Panc1 (cell line): ENCODE results near the gene DPH2. TPM values are rescaled to one million over a fixed set of nuclear protein-coding genes. Genes with fewer than 3 reads are reported as not detected.

Experiments
- ATAC-seq: fragments of 200-7000 bp; cut with Tn5 transposase; 2 replicates; pipeline ENCODE4 v1.9.1; 2020; ENCODE audit warnings: mild to moderate bottlenecking, moderate library complexity
- BruUV-seq: library from RNA; stranded (reverse); fragments of 400-500 nt; replicated peaks from 2 replicates; lab custom pipeline; 2021; lab: Mats Ljungman, UMichigan
- CTCF ChIA-PET: fragments of 300-600 bp; sonication (Branson Sonifier 250); formaldehyde crosslinking; loops from one replicate; lab custom pipeline; 2022; ENCODE audit warnings: antibody characterized with exemption; lab: Charles Lee
- POLR2A ChIA-PET: fragments of 300-600 bp; sonication (Branson Sonifier 250); formaldehyde crosslinking; loops from one replicate; lab custom pipeline; 2022; ENCODE audit warnings: antibody characterized with exemption; lab: Charles Lee
- DNase-seq: peaks from one replicate; pipeline ENCODE4 v3.0.0-alpha.2; 2010; ENCODE audit warnings: low read depth, low spot score
- H3K27ac ChIP-seq: 2 replicates; pipeline ENCODE4 v1.5.1; 2011; ENCODE audit warnings: mild to moderate bottlenecking, low read length, inconsistent platforms
- H3K27me3 ChIP-seq: fragments of 200-500 bp; sonication (Bioruptor generic); 2 replicates; pipeline ENCODE4 v1.6.0; 2014; ENCODE audit warnings: low read length, inconsistent platforms; ENCODE audit not compliant: control insufficient read depth, insufficient read depth
- H3K36me3 ChIP-seq: fragments of 200-500 bp; sonication (Bioruptor generic); 2 replicates; pipeline ENCODE4 v1.5.1; 2014; ENCODE audit warnings: inconsistent platforms, mild to moderate bottlenecking, low read length, moderate library complexity; ENCODE audit not compliant: control insufficient read depth, insufficient read depth
- H3K4me1 ChIP-seq: 2 replicates; pipeline ENCODE4 v1.5.1; 2011; ENCODE audit warnings: inconsistent platforms, mild to moderate bottlenecking, low read length, moderate library complexity; ENCODE audit not compliant: control insufficient read depth, insufficient read depth
- H3K4me3 ChIP-seq, 2 experiments: 2 replicates each; pipeline ENCODE4 v1.5.1; 2011 to 2012; ENCODE audit warnings: low read depth in 2 of 2, low read length in 2 of 2, mild to moderate bottlenecking in 2 of 2, inconsistent platforms in 1 of 2, moderate library complexity in 1 of 2
- H3K9me3 ChIP-seq: fragments of 200-500 bp; sonication (Bioruptor generic); 2 replicates; pipeline ENCODE4 v1.5.1; 2014; ENCODE audit warnings: low read depth, mild to moderate bottlenecking, inconsistent platforms, low read length, moderate library complexity; ENCODE audit not compliant: control insufficient read depth, insufficient read depth
- POLR2AphosphoS5 ChIP-seq: IDR thresholded peaks from 2 replicates; pipeline ENCODE4 v1.6.1; 2012; ENCODE audit warnings: mild to moderate bottlenecking, low read depth, low read length, moderate library complexity
- SIN3A ChIP-seq: IDR thresholded peaks from 2 replicates; pipeline ENCODE4 v1.6.1; 2012; ENCODE audit warnings: low read depth, mild to moderate bottlenecking, low read length, moderate library complexity, borderline replicate concordance; ENCODE audit not compliant: insufficient read depth
- TCF7L2 ChIP-seq: IDR thresholded peaks from 2 replicates; pipeline ENCODE4 v1.6.1; 2011; ENCODE audit warnings: mild to moderate bottlenecking, low read depth, low read length, inconsistent platforms
- in situ Hi-C: cut with HindIII; loops from 2 replicates; pipeline ENCODE4 v1.10.0; 2016; ENCODE audit warnings: low sequenced_read_pairs, low pct_unique_long_range_greater_than_20kb
- intact Hi-C: fragments of 100-400 bp; cut with micrococcal nuclease; formaldehyde crosslinking; loops from one replicate; pipeline ENCODE4 v1.10.0; 2022; ENCODE audit not compliant: unreplicated experiment
- total RNA-seq: library from RNA; stranded (reverse); gene quantifications from one replicate; pipeline ENCODE4 v1.2.1, GENCODE V29; 2021; ENCODE audit not compliant: unreplicated experiment
- TF ChIP-seq, protein P1 (sequence below): fragments of 450-650 bp; IDR thresholded peaks from 2 replicates; pipeline ENCODE4 v1.5.1; 2017; ENCODE audit warnings: mild to moderate bottlenecking
- TF ChIP-seq, protein P2 (sequence below), 2 experiments: IDR thresholded peaks; 2 replicates each; pipeline ENCODE4 v1.6.1; 2011 to 2012; ENCODE audit warnings: low read depth in 2 of 2, control low read depth in 1 of 2, low read length in 1 of 2, mild to moderate bottlenecking in 1 of 2, moderate library complexity in 1 of 2; ENCODE audit not compliant: insufficient read depth in 1 of 2

Gene DPH2
- total RNA-seq, 1 experiment from 2014 or later, result 76.0 TPM

DNA sequence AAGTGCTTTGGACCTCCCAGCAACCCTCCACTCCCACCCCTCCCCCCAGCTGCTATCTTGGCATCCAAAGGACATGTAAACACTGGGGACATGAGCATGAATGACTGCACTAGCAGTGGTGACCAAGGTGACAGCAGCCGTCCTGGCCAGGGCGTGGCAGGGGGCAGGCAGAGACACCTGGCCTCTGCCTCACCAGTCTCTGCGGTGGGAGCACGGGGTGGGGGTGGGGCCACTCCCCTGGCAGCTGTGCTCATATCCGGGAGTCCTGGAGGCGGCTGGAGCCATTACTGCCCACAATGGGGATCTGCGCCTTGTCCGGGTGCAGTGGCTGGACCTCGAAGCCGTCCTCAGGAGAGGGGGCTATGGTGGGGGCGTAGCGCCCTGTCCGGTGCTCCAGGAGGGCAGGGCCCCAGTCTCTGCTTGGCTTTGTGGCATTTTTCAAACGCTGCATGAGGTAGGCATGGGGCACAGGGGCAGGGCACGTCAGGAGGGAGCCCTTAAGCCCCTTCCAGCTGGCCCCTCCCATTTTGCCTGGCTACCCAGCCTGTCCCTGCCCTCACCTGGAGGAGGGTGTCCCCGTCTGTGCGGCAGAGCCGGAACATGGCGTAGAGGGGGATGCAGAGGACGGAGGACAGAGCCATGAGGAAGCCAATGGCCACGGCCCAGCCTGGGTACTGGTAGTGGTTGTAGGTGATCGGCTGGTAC lies 27.6 kb downstream of the DPH2 start:
- in situ Hi-C loops, result no loop called here
- ATAC-seq, result no peak
- no peak for DNase-seq
- peaks cover under 1% of the 10 kb centered on the region; the same call in 1 of the 2 replicates for H3K4me1 ChIP-seq
- H3K27me3 ChIP-seq, result no peaks in the 10 kb centered on the region
- no peaks in the 10 kb centered on the region for H3K9me3 ChIP-seq
- no peak for TF ChIP-seq TCF7L2
- no TSS peak for BruUV-seq
- no peak overlapping the region for H3K27ac ChIP-seq
- ChIA-PET CTCF (no interaction called here), POLR2A (no interaction called here)
- no peak overlapping the region for H3K4me3 ChIP-seq
- no peaks in the 10 kb centered on the region for H3K36me3 ChIP-seq
- intact Hi-C loops, result no loop called here

GRCh38 chr1:43998000-43998378 lies 28.2 kb downstream of the DPH2 start:
- Histone ChIP-seq H3K4me3 (no peak overlapping the region), H3K36me3 (no peaks in the 10 kb centered on the region), H3K27me3 (no peaks in the 10 kb centered on the region), H3K27ac (no peak overlapping the region), H3K9me3 (no peaks in the 10 kb centered on the region), H3K4me1 (no peaks in the 10 kb centered on the region)
- intact Hi-C loops, result no loop called here
- no TSS peak for BruUV-seq
- ATAC-seq, result no peak
- ChIA-PET CTCF (no interaction called here), POLR2A (no interaction called here)
- DNase-seq, result no peak
- no peak for TF ChIP-seq POLR2AphosphoS5
- TF ChIP-seq, protein P1, sequence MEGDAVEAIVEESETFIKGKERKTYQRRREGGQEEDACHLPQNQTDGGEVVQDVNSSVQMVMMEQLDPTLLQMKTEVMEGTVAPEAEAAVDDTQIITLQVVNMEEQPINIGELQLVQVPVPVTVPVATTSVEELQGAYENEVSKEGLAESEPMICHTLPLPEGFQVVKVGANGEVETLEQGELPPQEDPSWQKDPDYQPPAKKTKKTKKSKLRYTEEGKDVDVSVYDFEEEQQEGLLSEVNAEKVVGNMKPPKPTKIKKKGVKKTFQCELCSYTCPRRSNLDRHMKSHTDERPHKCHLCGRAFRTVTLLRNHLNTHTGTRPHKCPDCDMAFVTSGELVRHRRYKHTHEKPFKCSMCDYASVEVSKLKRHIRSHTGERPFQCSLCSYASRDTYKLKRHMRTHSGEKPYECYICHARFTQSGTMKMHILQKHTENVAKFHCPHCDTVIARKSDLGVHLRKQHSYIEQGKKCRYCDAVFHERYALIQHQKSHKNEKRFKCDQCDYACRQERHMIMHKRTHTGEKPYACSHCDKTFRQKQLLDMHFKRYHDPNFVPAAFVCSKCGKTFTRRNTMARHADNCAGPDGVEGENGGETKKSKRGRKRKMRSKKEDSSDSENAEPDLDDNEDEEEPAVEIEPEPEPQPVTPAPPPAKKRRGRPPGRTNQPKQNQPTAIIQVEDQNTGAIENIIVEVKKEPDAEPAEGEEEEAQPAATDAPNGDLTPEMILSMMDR, result no peak
- in situ Hi-C loops, result no loop called here

DNA sequence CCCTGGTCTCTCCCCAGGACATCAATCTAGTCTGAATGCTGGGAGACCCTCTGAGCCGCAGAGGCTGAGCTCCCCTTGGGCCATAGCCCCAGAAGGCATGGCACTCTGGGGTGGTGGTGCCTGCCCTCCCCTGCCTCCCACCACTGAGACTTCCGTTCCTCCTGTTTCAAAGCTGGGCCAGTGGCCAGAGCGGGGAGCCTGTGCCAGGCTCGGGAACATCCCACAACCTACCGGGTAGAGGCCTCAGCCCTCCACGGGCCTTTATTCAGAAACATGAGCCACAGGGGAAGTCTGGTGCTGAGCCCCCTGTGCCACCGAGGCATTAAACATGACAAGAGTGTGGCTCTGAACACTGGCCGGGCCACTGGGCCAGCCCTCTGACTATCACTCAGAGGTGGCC lies 29.6 kb downstream of the DPH2 start:
- H3K36me3 ChIP-seq, result no peaks in the 10 kb centered on the region
- H3K9me3 ChIP-seq, result no peaks in the 10 kb centered on the region
- no peaks in the 10 kb centered on the region for H3K27me3 ChIP-seq
- no peaks in the 10 kb centered on the region for H3K4me1 ChIP-seq
- POLR2A ChIA-PET, result no interaction called here
- intact Hi-C loops, result no loop called here
- H3K27ac ChIP-seq, result no peak overlapping the region
- no peak for DNase-seq
- no peak for ATAC-seq
- TF ChIP-seq POLR2AphosphoS5 (no peak), SIN3A (no peak), TCF7L2 (no peak)
- TF ChIP-seq, protein P2, sequence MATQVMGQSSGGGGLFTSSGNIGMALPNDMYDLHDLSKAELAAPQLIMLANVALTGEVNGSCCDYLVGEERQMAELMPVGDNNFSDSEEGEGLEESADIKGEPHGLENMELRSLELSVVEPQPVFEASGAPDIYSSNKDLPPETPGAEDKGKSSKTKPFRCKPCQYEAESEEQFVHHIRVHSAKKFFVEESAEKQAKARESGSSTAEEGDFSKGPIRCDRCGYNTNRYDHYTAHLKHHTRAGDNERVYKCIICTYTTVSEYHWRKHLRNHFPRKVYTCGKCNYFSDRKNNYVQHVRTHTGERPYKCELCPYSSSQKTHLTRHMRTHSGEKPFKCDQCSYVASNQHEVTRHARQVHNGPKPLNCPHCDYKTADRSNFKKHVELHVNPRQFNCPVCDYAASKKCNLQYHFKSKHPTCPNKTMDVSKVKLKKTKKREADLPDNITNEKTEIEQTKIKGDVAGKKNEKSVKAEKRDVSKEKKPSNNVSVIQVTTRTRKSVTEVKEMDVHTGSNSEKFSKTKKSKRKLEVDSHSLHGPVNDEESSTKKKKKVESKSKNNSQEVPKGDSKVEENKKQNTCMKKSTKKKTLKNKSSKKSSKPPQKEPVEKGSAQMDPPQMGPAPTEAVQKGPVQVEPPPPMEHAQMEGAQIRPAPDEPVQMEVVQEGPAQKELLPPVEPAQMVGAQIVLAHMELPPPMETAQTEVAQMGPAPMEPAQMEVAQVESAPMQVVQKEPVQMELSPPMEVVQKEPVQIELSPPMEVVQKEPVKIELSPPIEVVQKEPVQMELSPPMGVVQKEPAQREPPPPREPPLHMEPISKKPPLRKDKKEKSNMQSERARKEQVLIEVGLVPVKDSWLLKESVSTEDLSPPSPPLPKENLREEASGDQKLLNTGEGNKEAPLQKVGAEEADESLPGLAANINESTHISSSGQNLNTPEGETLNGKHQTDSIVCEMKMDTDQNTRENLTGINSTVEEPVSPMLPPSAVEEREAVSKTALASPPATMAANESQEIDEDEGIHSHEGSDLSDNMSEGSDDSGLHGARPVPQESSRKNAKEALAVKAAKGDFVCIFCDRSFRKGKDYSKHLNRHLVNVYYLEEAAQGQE (IDR thresholded peaks at IDR 0.05; ENCODE audit: insufficient read depth in 1 of 2, low read depth in 2 of 2, low read length in 1 of 2), result no peak
- TF ChIP-seq, protein P1, result no peak
- H3K4me3 ChIP-seq, result no peak overlapping the region
- in situ Hi-C loops, result no loop called here
- CTCF ChIA-PET, result no interaction called here
- BruUV-seq, result no TSS peak
